B cell (primary cell): ENCODE measurements around the gene THBS4.

ENCODE experiments used
- CTCF ChIP-seq: fragments of 200-600 bp; IDR thresholded peaks from one replicate; pipeline ENCODE4 v1.8.0; 2022; ENCODE audit warnings: antibody characterized with exemption, mild to moderate bottlenecking
- EZH2 ChIP-seq: IDR thresholded peaks from 2 replicates; pipeline ENCODE4 v1.6.1; 2012; ENCODE audit warnings: borderline replicate concordance, low read depth, mild to moderate bottlenecking, moderate library complexity, low read length; ENCODE audit not compliant: insufficient read depth, poor library complexity, severe bottlenecking

DNA sequence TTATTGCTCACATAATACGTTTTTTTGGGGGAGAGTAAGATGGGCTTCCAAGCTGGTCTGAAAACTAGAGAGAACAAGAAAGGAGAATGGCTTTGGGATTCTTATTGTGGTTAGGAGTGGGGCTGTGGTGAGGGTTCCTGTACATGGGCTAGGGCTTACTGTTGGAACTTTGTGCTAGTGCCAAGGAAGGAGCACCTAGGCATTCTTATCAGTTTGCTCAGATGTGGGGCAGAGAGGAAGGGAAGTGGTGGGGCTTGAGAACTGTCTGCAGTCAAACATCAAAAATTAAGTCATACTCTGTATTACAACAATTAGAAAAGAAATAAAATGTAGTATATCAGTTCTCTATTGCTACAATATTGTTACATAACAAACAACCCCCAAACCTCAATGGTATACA lies 4.0 kb upstream of the THBS4 start:
- no peak for TF ChIP-seq EZH2
- no peak for TF ChIP-seq CTCF
